DOHH2 (cell line): ENCODE measurements around the gene NKD1.

ENCODE experiments used
- CTCF ChIP-seq: fragments of 200-600 bp; sonication (generic); IDR thresholded peaks from one replicate; pipeline ENCODE4 v1.5.1; 2014; ENCODE audit warnings: antibody characterized with exemption, mild to moderate bottlenecking, low read depth, low read length; ENCODE audit not compliant: poor library complexity, severe bottlenecking
- EZH2phosphoT487 ChIP-seq: fragments of 200-600 bp; sonication (generic); IDR thresholded peaks from 2 replicates; pipeline ENCODE4 v1.6.1; 2017; ENCODE audit warnings: borderline replicate concordance, mild to moderate bottlenecking, antibody characterized with exemption, low read length, moderate library complexity, mixed read lengths

GRCh38 chr16:50506543-50506937, 41.7 kb upstream of the NKD1 start:
- TF ChIP-seq CTCF: no peak
- TF ChIP-seq EZH2phosphoT487: no peak
